AG10803 (cell line): Measurements from ENCODE around the gene FMNL2.

ENCODE experiments used
- DNase-seq: peaks from one replicate; pipeline ENCODE4 v3.0.0; 2010; ENCODE audit warnings: low read depth
- H3K4me3 ChIP-seq: 2 replicates; pipeline ENCODE4 v1.5.1; 2011; ENCODE audit warnings: mild to moderate bottlenecking, low read length, control low read depth
- CTCF ChIP-seq: conservative IDR thresholded peaks from 2 replicates; pipeline ENCODE4 v1.5.1; 2011; ENCODE audit warnings: mild to moderate bottlenecking, low read length, control low read depth, inconsistent platforms

Gene FMNL2

GRCh38 chr2:152577579-152577978 is 242.6 kb downstream of the FMNL2 start:
- DNase-seq: no peak
- no peak for TF ChIP-seq CTCF
- no peak overlapping the region for H3K4me3 ChIP-seq

- DNase-seq: no peak
- H3K4me3 ChIP-seq: no peak overlapping the region
- no peak for TF ChIP-seq CTCF
Observed at GRCh38 chr2:152578573-152578972, 243.6 kb downstream of the FMNL2 start.

- no peak for TF ChIP-seq CTCF
- DNase-seq: no peak
- no peak overlapping the region for H3K4me3 ChIP-seq
Observed at GRCh38 chr2:152580714-152581113, 245.7 kb downstream of the FMNL2 start.

- no peak for TF ChIP-seq CTCF
- no peak overlapping the region for H3K4me3 ChIP-seq
- DNase-seq: no peak
Observed at GRCh38 chr2:152581360-152581759, 246.4 kb downstream of the FMNL2 start.

- H3K4me3 ChIP-seq: no peak overlapping the region
- DNase-seq: no peak
Observed at GRCh38 chr2:152582081-152582480, 247.1 kb downstream of the FMNL2 start.

GRCh38 chr2:152583512-152584229 is 248.7 kb downstream of the FMNL2 start:
- no peak overlapping the region for H3K4me3 ChIP-seq
- DNase-seq: no peak
- TF ChIP-seq CTCF: no peak

More at GRCh38 chr2:152582081-152582480, 247.1 kb downstream of the FMNL2 start:
- TF ChIP-seq CTCF: no peak

GRCh38 chr2:152584301-152584700 is 249.3 kb downstream of the FMNL2 start:
- no peak overlapping the region for H3K4me3 ChIP-seq
- no peak for DNase-seq
- TF ChIP-seq CTCF: no peak
